DMS53 treated with DMSO at 0.1 percent for 48 hours (cell line): Measurements from ENCODE around the gene HNRNPC.
"Not testable (repeated sequence)": the region's sequence is repeated elsewhere in the genome, so short reads cannot be mapped to it uniquely, and the experiment has no call there.

Source experiments
- DNase-seq: peaks from one replicate; lab custom pipeline; 2025; ENCODE audit not compliant: unreplicated experiment; lab: John Stamatoyannopoulos, UW

Gene HNRNPC

DNA sequence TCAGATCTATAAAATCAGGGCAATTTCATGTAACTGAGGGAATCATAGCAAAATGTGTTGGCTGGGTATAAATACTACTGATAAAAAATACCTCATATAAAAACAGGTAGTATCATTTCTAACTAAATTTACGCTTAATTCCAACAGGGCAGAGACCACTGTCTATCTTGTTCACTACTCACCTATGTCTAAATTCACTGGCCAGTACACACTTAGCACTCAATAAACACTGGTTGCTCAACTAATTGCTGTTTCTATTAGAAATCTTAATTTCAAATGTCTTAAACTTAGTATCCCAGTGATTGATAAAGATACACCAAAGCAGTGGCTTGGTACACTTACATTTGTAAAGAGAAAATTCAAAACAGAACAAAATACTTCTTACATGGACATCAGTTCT is 55.6 kb downstream of the HNRNPC start:
- no peak for DNase-seq

DNA sequence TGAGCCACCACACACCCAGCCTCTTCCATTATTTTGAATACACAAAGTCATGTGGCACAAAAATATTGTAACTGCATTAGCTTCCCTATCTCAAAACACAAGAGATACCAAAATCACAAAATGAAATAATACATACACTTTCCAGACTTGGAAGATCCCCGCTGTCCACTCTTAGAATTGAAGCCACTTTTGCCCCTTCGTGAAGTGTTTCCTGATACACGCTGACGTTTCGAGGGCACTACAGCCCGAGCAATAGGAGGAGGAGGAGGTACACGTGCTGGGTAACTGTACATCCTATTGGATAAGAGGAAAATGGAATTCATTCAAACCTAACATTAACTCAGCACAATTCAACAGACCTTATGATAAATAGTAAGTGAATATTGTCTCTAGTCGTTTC is 56.4 kb downstream of the HNRNPC start:
- DNase-seq: not testable (repeated sequence)

GRCh38 chr14:21211509-21211908 is 57.7 kb downstream of the HNRNPC start:
- DNase-seq: no peak

DNA sequence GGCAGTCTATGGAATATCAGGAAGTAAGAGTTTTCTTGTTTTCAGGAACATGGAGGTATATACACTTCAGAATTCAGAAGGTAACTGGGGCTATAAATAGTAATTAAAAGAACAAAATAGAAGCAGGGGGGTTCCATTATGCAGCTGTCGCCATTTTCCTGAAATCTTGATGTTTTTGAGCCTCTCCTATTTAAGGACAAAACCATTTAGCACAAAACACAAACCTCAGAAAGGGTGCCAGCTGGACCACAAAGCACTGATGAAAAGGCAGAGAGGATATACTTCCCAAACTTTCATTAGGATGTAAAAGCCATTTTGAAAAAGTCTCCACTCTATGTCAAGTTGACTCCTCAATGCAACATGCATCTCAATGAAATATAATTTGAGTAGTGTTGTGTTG is 59.2 kb downstream of the HNRNPC start:
- DNase-seq: no peak

GRCh38 chr14:21209185-21209584 is 60.1 kb downstream of the HNRNPC start:
- no peak for DNase-seq

DNA sequence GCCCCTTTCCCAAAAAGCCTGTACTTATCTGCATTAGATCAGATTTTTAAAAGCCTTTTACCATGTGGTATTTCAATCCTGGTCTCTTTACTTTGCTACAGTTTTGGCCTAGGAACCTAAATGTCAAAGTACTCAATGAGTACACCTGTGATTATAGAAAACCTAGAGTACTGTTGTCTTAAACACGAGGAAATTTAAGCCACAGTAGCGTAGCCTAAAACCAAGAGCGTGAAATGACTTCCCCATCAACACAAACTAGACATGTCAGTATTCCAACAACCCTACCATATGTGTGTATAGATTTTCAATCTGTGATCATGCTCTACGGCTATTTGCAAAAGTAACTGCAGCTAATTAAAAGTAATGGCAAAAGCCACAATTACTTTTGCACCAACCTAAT is 60.7 kb downstream of the HNRNPC start:
- no peak for DNase-seq

- no peak for DNase-seq
Measured at GRCh38 chr14:21206753-21207684, 62.2 kb downstream of the HNRNPC start.

- no peak for DNase-seq
Measured at GRCh38 chr14:21205678-21206581, 63.3 kb downstream of the HNRNPC start.

DNA sequence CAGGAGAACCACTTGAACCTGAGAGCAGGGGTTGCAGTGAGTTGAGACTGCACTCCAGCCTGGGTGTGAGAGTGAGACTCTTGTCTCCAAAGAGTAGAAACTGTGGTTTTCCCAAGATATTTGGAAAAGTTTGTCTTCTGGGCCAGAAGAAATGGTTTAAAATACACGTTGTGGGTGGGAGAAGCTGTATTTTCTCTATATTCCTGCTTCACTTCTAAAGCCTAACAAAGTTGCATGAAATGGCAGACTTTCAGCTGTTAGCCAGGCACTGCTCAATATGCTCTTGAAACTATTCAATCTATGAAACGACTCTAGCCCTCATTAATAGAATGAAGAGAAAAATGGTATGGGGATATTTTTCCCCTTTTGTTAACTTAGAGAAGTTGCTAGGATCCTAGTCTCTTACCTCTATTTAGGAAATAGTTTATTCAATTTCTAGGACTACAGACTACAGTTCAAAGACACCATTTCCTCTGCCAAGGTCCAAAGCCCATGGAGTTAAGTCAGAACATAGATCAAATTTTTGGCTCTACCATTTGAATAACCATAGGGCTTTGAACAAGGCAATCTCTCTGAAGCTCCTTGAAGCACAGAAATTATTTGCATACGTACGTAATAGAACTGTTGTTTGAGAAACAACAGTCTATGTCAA is 64.1 kb downstream of the HNRNPC start:
- no peak for DNase-seq

DNA sequence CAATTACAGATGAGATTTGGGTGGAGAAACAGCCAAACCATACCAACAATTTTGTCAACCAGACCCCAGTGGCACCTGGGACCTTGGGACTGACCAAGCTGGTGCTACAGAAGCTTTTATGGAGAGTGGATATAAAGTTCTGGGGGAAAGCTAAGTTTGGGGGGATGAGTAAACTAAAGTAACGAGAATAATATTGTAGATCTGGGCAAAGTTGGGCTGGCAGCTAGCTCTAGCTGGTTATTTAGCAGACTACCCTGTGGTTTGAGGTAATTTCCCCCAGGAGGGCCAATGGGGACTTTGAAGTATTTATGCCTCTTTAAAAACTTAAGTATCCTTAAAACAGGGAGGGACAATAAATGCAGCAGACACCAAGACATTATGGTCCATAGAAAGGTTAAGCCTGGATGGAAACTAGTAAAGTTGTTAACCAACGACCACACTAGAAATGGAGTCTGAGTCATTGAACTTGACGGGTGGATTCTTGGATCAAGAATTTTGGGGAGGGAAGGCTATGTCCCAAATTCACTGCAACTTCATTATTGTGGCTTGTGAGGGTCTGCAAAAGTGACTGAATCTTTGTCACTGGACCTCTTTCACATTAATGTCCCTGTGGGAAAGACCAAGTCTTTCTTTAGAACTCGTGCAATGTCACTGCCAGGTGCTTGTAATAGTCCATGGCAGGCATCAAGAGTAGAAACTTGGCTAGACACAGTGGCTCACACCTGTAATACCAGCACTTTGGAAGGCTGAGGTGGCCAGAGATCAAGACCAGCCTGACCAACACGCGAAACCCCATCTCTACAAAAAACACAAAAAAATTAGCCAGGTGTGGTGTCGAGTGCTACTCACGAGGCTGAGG is 64.8 kb downstream of the HNRNPC start:
- DNase-seq: no peak

GRCh38 chr14:21203470-21204166 is 65.6 kb downstream of the HNRNPC start:
- DNase-seq: no peak

GRCh38 chr14:21202463-21203358 is 66.5 kb downstream of the HNRNPC start:
- DNase-seq: no peak

GRCh38 chr14:21201732-21202462 is 67.3 kb downstream of the HNRNPC start:
- DNase-seq: no peak

DNA sequence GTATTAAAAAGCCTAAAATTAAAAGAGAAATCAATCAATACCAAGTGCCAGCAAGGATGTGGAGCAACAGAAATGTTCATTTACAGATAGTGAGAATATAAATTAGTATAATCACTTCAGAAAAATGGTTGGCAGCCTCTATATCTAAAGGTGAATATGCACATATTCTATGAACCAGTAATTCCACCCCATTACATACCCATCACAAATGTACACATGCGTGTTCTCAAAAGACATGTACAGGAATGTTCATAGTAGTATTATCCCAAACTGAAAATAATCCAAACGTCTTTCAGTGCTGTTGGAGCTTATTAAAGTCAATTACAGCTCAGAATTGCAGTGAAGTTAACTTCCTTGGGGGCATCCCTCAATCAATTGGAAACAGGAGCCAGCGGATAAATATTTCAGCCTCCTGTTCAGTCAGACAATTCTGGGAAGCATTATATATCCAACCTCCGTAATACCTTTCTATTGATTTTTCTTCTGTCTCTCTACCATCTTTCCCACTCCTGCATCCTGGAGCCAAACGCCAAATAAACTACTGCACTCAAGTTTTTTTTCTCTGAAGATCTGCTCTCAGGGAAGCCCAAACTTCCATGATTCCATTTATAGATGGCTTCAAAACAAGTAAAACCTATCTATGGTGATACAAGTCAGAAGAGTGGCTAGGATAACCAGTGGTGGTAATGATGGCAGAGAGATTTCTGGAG is 68.3 kb downstream of the HNRNPC start:
- no peak for DNase-seq

GRCh38 chr14:21199611-21200560 is 69.4 kb downstream of the HNRNPC start:
- no peak for DNase-seq

DNA sequence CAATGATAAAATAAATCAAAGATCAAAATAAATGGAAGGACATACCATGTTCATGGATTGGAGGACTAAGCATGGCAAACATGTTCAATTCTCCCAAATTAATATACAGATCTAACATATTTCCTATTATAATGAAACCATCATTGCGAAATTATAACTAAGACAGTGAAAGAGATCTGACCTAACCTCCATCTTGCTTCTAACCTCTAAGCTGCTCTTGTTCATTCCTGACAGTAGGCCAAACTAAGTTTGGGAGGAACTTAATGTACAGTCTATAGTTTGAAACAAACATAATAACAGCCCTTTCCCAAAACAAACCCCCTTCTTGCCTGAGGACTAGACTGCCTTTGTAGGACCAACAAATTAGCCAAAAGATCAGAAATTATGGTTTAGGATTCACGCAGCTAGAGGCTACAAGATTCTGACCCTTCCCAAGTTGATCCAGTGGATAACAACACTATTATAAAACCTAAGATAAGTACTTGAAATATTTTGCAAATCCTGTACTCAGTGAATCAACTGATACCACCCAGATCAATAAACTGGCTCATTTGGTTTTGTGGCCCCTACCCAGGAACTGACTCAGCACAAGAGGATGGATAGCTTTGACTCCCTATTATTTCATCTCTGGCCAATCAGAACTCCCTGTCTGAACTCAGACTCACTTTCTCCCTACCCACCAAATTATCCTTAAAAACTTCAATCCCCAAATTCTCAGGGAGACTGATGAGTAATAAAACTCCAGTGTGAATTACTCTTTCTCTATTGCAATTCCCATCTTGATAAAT is 71.6 kb downstream of the HNRNPC start:
- DNase-seq: no peak
